ENCODE measurements around the gene PRDM7. TPM values are rescaled to one million over a fixed set of nuclear protein-coding genes. Genes with fewer than 3 reads are reported as not detected.

PRDM7 gene
- total and polyA plus RNA-seq, 9 of the 15 experiments (the other 6 are each of a cell fraction or from before 2014, with no cell fraction given), result not detected

DNA sequence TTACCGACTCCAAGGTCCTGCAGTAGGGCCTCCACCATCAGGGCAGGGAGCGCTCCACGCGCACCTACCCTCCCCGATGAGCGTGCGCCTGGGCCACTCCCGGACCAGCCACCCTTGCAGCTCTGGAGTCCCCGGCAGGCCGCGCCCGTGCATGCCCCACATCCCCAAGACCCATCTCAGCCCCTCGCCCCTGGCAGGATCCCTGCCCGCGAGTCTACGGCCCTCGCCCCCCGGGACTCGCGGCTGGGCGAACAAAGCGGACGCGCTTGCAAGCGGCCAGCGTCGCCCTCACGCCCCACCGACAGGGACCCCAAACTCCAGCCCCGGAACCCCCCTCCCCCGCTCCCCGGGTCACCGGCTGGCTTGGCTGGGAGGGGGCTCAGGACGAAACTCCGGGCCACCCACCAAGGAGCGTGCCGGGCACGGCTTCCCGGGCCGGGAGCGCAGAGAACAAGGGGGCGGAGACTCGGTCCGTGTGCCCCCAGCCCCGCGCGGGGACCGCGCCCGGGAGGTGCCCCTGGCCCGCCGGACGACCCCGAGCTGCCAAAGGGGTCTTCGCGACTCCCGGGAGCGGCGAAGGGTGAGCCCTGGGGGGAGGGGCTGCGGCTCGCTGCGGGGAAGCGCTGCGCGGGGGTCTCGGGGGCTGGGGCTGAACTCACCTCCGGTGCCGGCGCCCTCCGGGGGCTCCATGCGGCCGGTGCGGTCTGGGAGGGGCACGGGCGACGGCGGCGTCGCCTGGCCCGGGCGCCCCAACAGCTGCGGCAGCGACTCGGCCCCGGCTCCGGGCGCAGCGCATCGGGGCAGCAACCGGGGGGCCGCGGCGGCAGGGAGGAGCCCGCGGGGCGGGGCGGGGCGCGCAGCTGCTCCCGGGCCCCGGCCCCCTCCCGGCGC, 58.2 kb downstream of the PRDM7 start, which contains the start of gene DBNDD1 (continued):
- TF ChIP-seq, protein P1, sequence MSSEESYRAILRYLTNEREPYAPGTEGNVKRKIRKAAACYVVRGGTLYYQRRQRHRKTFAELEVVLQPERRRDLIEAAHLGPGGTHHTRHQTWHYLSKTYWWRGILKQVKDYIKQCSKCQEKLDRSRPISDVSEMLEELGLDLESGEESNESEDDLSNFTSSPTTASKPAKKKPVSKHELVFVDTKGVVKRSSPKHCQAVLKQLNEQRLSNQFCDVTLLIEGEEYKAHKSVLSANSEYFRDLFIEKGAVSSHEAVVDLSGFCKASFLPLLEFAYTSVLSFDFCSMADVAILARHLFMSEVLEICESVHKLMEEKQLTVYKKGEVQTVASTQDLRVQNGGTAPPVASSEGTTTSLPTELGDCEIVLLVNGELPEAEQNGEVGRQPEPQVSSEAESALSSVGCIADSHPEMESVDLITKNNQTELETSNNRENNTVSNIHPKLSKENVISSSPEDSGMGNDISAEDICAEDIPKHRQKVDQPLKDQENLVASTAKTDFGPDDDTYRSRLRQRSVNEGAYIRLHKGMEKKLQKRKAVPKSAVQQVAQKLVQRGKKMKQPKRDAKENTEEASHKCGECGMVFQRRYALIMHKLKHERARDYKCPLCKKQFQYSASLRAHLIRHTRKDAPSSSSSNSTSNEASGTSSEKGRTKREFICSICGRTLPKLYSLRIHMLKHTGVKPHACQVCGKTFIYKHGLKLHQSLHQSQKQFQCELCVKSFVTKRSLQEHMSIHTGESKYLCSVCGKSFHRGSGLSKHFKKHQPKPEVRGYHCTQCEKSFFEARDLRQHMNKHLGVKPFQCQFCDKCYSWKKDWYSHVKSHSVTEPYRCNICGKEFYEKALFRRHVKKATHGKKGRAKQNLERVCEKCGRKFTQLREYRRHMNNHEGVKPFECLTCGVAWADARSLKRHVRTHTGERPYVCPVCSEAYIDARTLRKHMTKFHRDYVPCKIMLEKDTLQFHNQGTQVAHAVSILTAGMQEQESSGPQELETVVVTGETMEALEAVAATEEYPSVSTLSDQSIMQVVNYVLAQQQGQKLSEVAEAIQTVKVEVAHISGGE (CRISPR knock-in tag; IDR thresholded peaks at IDR 0.05), result no peak
- TF ChIP-seq ZBTB1 (CRISPR knock-in tag; IDR thresholded peaks at IDR 0.05; ENCODE audit: borderline replicate concordance, low read depth), result no peak
- TF ChIP-seq HOXB6 (CRISPR knock-in tag; IDR thresholded peaks at IDR 0.05; ENCODE audit: borderline replicate concordance), result no peak
- no peak for TF ChIP-seq PTBP1 (IDR thresholded peaks at IDR 0.05; ENCODE audit: low read depth, low read length)
- TF ChIP-seq CREBBP (IDR thresholded peaks at IDR 0.05; ENCODE audit: low read depth, low read length), result no peak
- TF ChIP-seq U2AF1 (optimal IDR thresholded peaks at IDR 0.05; ENCODE audit: low read depth, low read length), result no peak
- TF ChIP-seq ELF1 (tag; IDR thresholded peaks at IDR 0.05), result no peak
- no peak for TF ChIP-seq HLTF (IDR thresholded peaks at IDR 0.05)
- TF ChIP-seq POLR2G (IDR thresholded peaks at IDR 0.05; ENCODE audit: low read depth, low read length), result peak; percentile 42; the same call in 1 of the 2 replicates
- TF ChIP-seq ZBTB17 (CRISPR knock-in tag; IDR thresholded peaks at IDR 0.05), result no peak
- no peak for TF ChIP-seq CREB1 (IDR thresholded peaks at IDR 0.05)
- no peak for TF ChIP-seq CREB1 (CRISPR knock-in tag; IDR thresholded peaks at IDR 0.05)
- TF ChIP-seq ZNF184 (CRISPR knock-in tag; IDR thresholded peaks at IDR 0.05), result no peak
- TF ChIP-seq MLX (CRISPR knock-in tag; conservative IDR thresholded peaks at IDR 0.05), result no peak
- TF ChIP-seq TARDBP (IDR thresholded peaks at IDR 0.05), result no peak
- TF ChIP-seq KLF6 (CRISPR knock-in tag; IDR thresholded peaks at IDR 0.05; ENCODE audit: borderline replicate concordance), result no peak
- TF ChIP-seq SAP30 (IDR thresholded peaks at IDR 0.05; ENCODE audit: borderline replicate concordance, insufficient read depth, low read depth, low read length, poor library complexity, severe bottlenecking), result no peak
- peak; percentile 3 for TF ChIP-seq MEIS2 (IDR thresholded peaks at IDR 0.05; ENCODE audit: partially characterized antibody)
- no peak for TF ChIP-seq TCFL5 (CRISPR knock-in tag; conservative IDR thresholded peaks at IDR 0.05)
- TF ChIP-seq GABPA (tag; conservative IDR thresholded peaks at IDR 0.05; ENCODE audit: low read depth), result no peak
- peak; percentile 39; the same call in 1 of the 2 replicates for TF ChIP-seq HNRNPL (IDR thresholded peaks at IDR 0.05; ENCODE audit: low read depth, low read length)
- no peak for TF ChIP-seq GTF2A2 (tag; IDR thresholded peaks at IDR 0.05)

Data from K562 (cell line).